HepG2 (cell line): ENCODE data around the gene PNPLA3. TPM values are rescaled to one million over a fixed set of nuclear protein-coding genes. Genes with fewer than 3 reads are reported as not detected.

ENCODE experiments used
- ATAC-seq: fragments of 200-7000 bp; cut with Tn5 transposase; 3 replicates; pipeline ENCODE4 v1.9.1; 2020; ENCODE audit warnings: mild to moderate bottlenecking, moderate library complexity
- BruUV-seq: library from RNA; stranded (reverse); fragments of 400-500 nt; replicated peaks from 2 replicates; lab custom pipeline; 2021; lab: Mats Ljungman, UMichigan
- CTCF ChIA-PET: fragments of 300-600 bp; formaldehyde crosslinking; extraction: SDS; loops from one replicate; lab custom pipeline; 2021; ENCODE audit warnings: low total read pairs, inconsistent platforms, low intra/inter-chr PET ratio; lab: Yijun Ruan, JAX
- POLR2A ChIA-PET: fragments of 350-600 bp; sonication (Branson Sonifier 250); formaldehyde crosslinking; loops from one replicate; lab custom pipeline; 2020; ENCODE audit warnings: antibody characterized with exemption, inconsistent platforms; lab: Yijun Ruan, JAX
- DNase-seq: peaks from one replicate; pipeline ENCODE4 v3.0.0-alpha.2; 2015; ENCODE audit warnings: low spot score
- FAIRE-seq: peaks from 3 replicates; lab custom pipeline; 2011; peaks lifted over from hg19 to GRCh38; lab: Jason Lieb, UNC
- H2AFZ ChIP-seq: one replicate; pipeline ENCODE4 v1.6.1; 2011; ENCODE audit warnings: low read length, inconsistent platforms
- H3K27ac ChIP-seq: fragments of 300-600 bp; 3 replicates; pipeline ENCODE4 v1.8.0; 2011; ENCODE audit warnings: mixed run types, mild to moderate bottlenecking, mixed read lengths, low read length, inconsistent platforms; ENCODE audit not compliant: insufficient read depth; ENCODE audit errors: extremely low read length
- H3K27me3 ChIP-seq, 2 experiments: fragments of 200-600 bp in 1 of 2; 2 replicates in 1 of 2; 3 replicates in 1 of 2; pipeline versions ENCODE4 v1.6.0 to v1.8.0; 2011; ENCODE audit warnings: low read length in 2 of 2, mild to moderate bottlenecking in 2 of 2, moderate library complexity in 2 of 2, inconsistent platforms in 1 of 2; ENCODE audit not compliant: insufficient read depth in 2 of 2, control insufficient read depth in 1 of 2
- H3K36me3 ChIP-seq, 2 experiments: fragments of 200-600 bp in 1 of 2; replicated peaks in 1 of 2; 2 replicates in 1 of 2; 3 replicates in 1 of 2; pipeline versions ENCODE4 v1.5.1 to v1.8.0; 2011; ENCODE audit warnings: low read length in 2 of 2, inconsistent platforms in 1 of 2; ENCODE audit not compliant: insufficient read depth in 2 of 2, control insufficient read depth in 1 of 2
- H3K4me1 ChIP-seq: 2 replicates; pipeline ENCODE4 v1.5.1; 2012; ENCODE audit warnings: low read length, inconsistent platforms; ENCODE audit not compliant: insufficient read depth
- H3K4me2 ChIP-seq: 2 replicates; pipeline ENCODE4 v1.6.0; 2011; ENCODE audit warnings: low read depth, low read length, inconsistent platforms
- H3K4me3 ChIP-seq, 3 experiments: fragments of 200-600 bp in 1 of 3; sonication (generic), shearing (Covaris generic) in 1 of 3; replicated peaks in 1 of 3; 2 replicates each; pipeline ENCODE4 v1.5.1; 2011 to 2016; ENCODE audit warnings: low read length in 3 of 3, inconsistent platforms in 2 of 3, low read depth in 2 of 3, mild to moderate bottlenecking in 2 of 3, control low read depth in 1 of 3, mixed read lengths in 1 of 3; ENCODE audit not compliant: insufficient read depth in 1 of 3
- H3K79me2 ChIP-seq: one replicate; pipeline ENCODE4 v1.6.1; 2011; ENCODE audit warnings: low read length, inconsistent platforms; ENCODE audit not compliant: insufficient read depth
- H3K9ac ChIP-seq: 2 replicates; pipeline ENCODE4 v1.6.0; 2011; ENCODE audit warnings: mild to moderate bottlenecking, low read depth, low read length, inconsistent platforms; ENCODE audit not compliant: insufficient read depth
- H3K9me3 ChIP-seq: 2 replicates; pipeline ENCODE4 v1.5.1; 2012; ENCODE audit warnings: mild to moderate bottlenecking, low read length
- H4K20me1 ChIP-seq: 2 replicates; pipeline ENCODE4 v1.6.0; 2011; ENCODE audit warnings: inconsistent platforms, mild to moderate bottlenecking, low read length, moderate library complexity; ENCODE audit not compliant: insufficient read depth
- GPN1 ChIP-seq: sonication (generic); formaldehyde crosslinking; IDR thresholded peaks from 2 replicates; pipeline ENCODE4 v1.5.1; 2020; ENCODE audit warnings: missing genetic modification reagents, borderline replicate concordance
- NKX3-1 ChIP-seq: sonication (generic); formaldehyde crosslinking; IDR thresholded peaks from 2 replicates; pipeline ENCODE4 v1.5.0; 2020; ENCODE audit warnings: missing genetic modification reagents
- PRPF4 ChIP-seq: fragments of 200-400 bp; formaldehyde crosslinking; IDR thresholded peaks from 2 replicates; pipeline ENCODE4 v1.6.1; 2016; ENCODE audit warnings: low read length, low read depth; ENCODE audit not compliant: poor library complexity, severe bottlenecking
- SAP130 ChIP-seq: IDR thresholded peaks from 2 replicates; pipeline ENCODE4 v1.6.1; 2016; ENCODE audit warnings: low read depth
- ZFP82 ChIP-seq: sonication (generic); formaldehyde crosslinking; IDR thresholded peaks from 2 replicates; pipeline ENCODE4 v1.5.1; 2020; ENCODE audit warnings: mild to moderate bottlenecking, missing genetic modification reagents, borderline replicate concordance
- ZMYM3 ChIP-seq: sonication (generic); formaldehyde crosslinking; IDR thresholded peaks from 2 replicates; pipeline ENCODE4 v1.5.1; 2020; ENCODE audit warnings: mild to moderate bottlenecking, missing genetic modification reagents
- ZNF335 ChIP-seq: sonication (generic); formaldehyde crosslinking; IDR thresholded peaks from 2 replicates; pipeline ENCODE4 v1.4.0; 2020; ENCODE audit warnings: missing genetic modification reagents
- ZNF543 ChIP-seq: sonication (generic); formaldehyde crosslinking; IDR thresholded peaks from 2 replicates; pipeline ENCODE4 v1.4.0; 2020; ENCODE audit warnings: mild to moderate bottlenecking, missing genetic modification reagents
- ZNF609 ChIP-seq: sonication (generic); formaldehyde crosslinking; IDR thresholded peaks from 2 replicates; pipeline ENCODE4 v1.4.0; 2020; ENCODE audit warnings: mild to moderate bottlenecking, missing genetic modification reagents, borderline replicate concordance
- ZNF710 ChIP-seq: sonication (generic); formaldehyde crosslinking; IDR thresholded peaks from 2 replicates; pipeline ENCODE4 v1.5.0; 2020; ENCODE audit warnings: mild to moderate bottlenecking, missing genetic modification reagents, borderline replicate concordance
- WGBS: methylation state at CpG from one replicate; pipeline ENCODE4 v1.1.6; 2017; ENCODE audit warnings: low lambda C conversion rate; 5-methylcytosine and 5-hydroxymethylcytosine counted together
- in situ Hi-C: cut with HindIII; loops from 2 replicates; pipeline ENCODE4 v1.10.0; 2017; ENCODE audit warnings: low pct_unique_long_range_greater_than_20kb; ENCODE audit not compliant: extremely low pct_ligation_motif_present
- intact Hi-C: fragments of 100-400 bp; cut with micrococcal nuclease; formaldehyde crosslinking; loops from one replicate; pipeline ENCODE4 v1.10.0; 2022; ENCODE audit not compliant: unreplicated experiment
- polyA plus RNA-seq, 8 experiments: library from polyadenylated mRNA; depleted of rRNA in 3 of 8; stranded (reverse) in 7 of 8; unstranded in 1 of 8; fragments of >200 nt; fragmentation: Illumina TruSeq in 4 of 8; extraction: Trizol in 4 of 8; gene quantifications; 2 replicates each; pipeline versions ENCODE4 v1.2.1 to v1.2.3, GENCODE V29; 2011 to 2016; ENCODE audit warnings: low read depth in 4 of 8, missing spikeins in 1 of 8, mixed read lengths in 1 of 8; ENCODE audit not compliant: insufficient read depth in 1 of 8
- total RNA-seq, 5 experiments: library from RNA; depleted of rRNA; stranded (reverse); fragments of >200 nt; fragmentation: Illumina TruSeq; extraction: Trizol; gene quantifications; 2 replicates each; pipeline ENCODE4 v1.2.3, GENCODE V29; 2016; ENCODE audit warnings: low read depth in 1 of 5

Gene PNPLA3
- total and polyA plus RNA-seq, 2 of the 13 experiments (the other 11 are each of a cell fraction or from before 2014, with no cell fraction given): 16.9 to 19.8 TPM

GRCh38 chr22:43919106-43919973 lies 4.3 kb upstream of the PNPLA3 start:
- intact Hi-C loops (no loop called here), in situ Hi-C loops (no loop called here)
- Histone ChIP-seq H3K4me1 (peaks cover 32% of the 10 kb centered on the region), H4K20me1 (no peaks in the 10 kb centered on the region), H3K4me3 (no peak overlapping the region), H3K27me3 (no peaks in the 10 kb centered on the region; a peak in 1 of 5 replicates), H3K9me3 (no peaks in the 10 kb centered on the region), H3K4me2 (no peak overlapping the region), H3K36me3 (no peaks in the 10 kb centered on the region), H3K27ac (no peak overlapping the region), H3K9ac (no peak overlapping the region), H2AFZ (no peak overlapping the region), H3K79me2 (no peaks in the 10 kb centered on the region)
- no peak for ATAC-seq
- 58% methylated on average over 15 of the region's 16 CpGs for WGBS
- FAIRE-seq: no peak
- no TSS peak for BruUV-seq
- CTCF ChIA-PET: no interaction called here
- TF ChIP-seq GPN1 (CRISPR knock-in tag) (no peak), ZNF335 (CRISPR knock-in tag) (no peak), ZFP82 (no peak), ZNF710 (CRISPR knock-in tag) (no peak)
- no peak for DNase-seq
- POLR2A ChIA-PET: no interaction called here

GRCh38 chr22:43921370-43921769 lies 2.2 kb upstream of the PNPLA3 start:
- DNase-seq: peak; percentile 44
- CTCF ChIA-PET: no interaction called here
- no peak for FAIRE-seq
- H2AFZ ChIP-seq: no peak overlapping the region
- no peaks in the 10 kb centered on the region; a peak in 2 of 5 replicates for H3K27me3 ChIP-seq
- no peak overlapping the region for H3K9ac ChIP-seq
- peaks cover 42% of the 10 kb centered on the region for H3K4me1 ChIP-seq
- H3K9me3 ChIP-seq: no peaks in the 10 kb centered on the region
- H3K36me3 ChIP-seq: no peaks in the 10 kb centered on the region
- WGBS: 20% methylated on average over 1 of the region's 4 CpGs
- in situ Hi-C loops: no loop called here
- H3K4me2 ChIP-seq: peak overlapping the region; percentile 95
- intact Hi-C loops: no loop called here
- H3K4me3 ChIP-seq: no peak overlapping the region
- POLR2A ChIA-PET: interaction anchor here (1.1 kb wide), 1 partner anchor 34 kb away, joined by 5 read pairs; the partner anchor contains the start of gene SAMM50
- H3K79me2 ChIP-seq: peaks cover 6% of the 10 kb centered on the region
- BruUV-seq: no TSS peak
- no peak overlapping the region for H3K27ac ChIP-seq
- H4K20me1 ChIP-seq: peaks cover 7% of the 10 kb centered on the region; the same call in 1 of the 2 replicates
- no peak for ATAC-seq
- TF ChIP-seq NKX3-1 (CRISPR knock-in tag) (no peak), SAP130 (peak; percentile 25; the same call in 1 of the 2 replicates), ZNF543 (CRISPR knock-in tag) (no peak), ZNF609 (0 out of 2 replicates have a peak, but pooled peaks have one; percentile 19), PRPF4 (no peak), ZMYM3 (CRISPR knock-in tag) (no peak)
